ENCODE measurements around the gene DKK2. TPM values are rescaled to one million over a fixed set of nuclear protein-coding genes. Genes with fewer than 3 reads are reported as not detected.
"Not testable (repeated sequence)": the region's sequence is repeated elsewhere in the genome, so short reads cannot be mapped to it uniquely, and the experiment has no call there.

Gene DKK2
- total RNA-seq, 2 experiments from 2014 or later = not detected

- POLR2A ChIA-PET = no interaction called here
Measured at GRCh38 chr4:106929248-106929647, 106.9 kb downstream of the DKK2 start.

GRCh38 chr4:106914223-106914622 lies 121.9 kb downstream of the DKK2 start:
- ChIA-PET POLR2A (no interaction called here), CTCF (no interaction called here)

More at GRCh38 chr4:106929248-106929647, 106.9 kb downstream of the DKK2 start:
- CTCF ChIA-PET = no interaction called here

DNA sequence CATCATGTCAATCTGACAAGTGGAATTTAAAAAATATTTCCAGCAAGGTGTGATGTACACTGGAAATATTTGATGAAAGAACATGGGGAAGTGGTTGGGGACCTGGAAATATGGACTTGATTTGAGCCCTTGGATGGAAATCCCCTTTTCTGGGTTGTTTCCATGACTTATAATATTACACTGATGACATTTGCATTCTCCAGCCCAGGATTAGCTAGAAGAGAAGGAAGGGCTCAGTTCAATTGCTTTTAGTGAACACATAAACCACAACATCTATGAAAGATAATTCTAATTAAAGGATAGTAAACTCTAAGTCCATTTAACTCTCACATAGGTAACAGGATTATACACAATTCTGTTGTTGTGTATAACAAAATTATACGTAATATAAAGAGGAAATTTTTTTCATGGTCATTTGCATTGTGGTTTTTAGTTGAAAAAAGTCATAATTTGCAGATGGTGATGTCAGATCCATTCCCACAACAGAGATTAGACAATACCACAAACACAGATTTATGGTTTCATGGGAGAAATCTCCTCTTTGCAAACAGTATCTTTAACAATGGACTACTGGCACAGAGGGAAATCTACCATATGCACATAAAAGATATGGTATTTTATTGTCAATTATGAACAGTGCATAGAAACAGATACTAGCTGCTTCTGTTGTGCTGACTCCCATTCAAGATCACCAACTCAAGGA lies 126.5 kb downstream of the DKK2 start:
- ChIA-PET CTCF (no interaction called here), POLR2A (interaction anchor here (0.9 kb wide), 1 partner anchor 11 kb away, joined by 10 read pairs; no protein-coding TSS in a partner anchor)

DNA sequence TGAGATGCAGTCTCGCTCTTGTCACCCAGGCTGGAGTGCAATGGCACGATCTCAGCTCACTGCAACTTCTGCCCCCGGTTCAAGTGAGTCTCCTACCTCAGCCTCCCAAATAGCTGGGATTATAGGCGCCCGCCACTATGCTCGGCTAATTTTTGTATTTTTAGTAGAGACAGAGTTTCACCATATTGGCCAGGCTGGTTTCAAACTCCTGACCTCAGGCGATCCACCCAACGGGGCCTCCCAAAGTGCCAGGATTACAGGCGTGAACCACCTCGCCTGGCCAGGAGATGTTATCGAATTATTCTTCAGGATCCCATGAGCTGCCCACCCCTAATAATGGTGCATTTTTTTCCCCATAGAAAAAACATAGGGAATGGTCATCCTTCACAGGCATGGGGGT lies 128.1 kb downstream of the DKK2 start:
- POLR2A ChIA-PET, CTCF ChIA-PET: not testable (repeated sequence)

- ChIA-PET CTCF (no interaction called here), POLR2A (no interaction called here)
Measured at GRCh38 chr4:106907216-106907615, 128.9 kb downstream of the DKK2 start.

- ChIA-PET POLR2A (no interaction called here), CTCF (no interaction called here)
Measured at GRCh38 chr4:106906728-106907127, 129.4 kb downstream of the DKK2 start.

- ChIA-PET POLR2A (interaction anchor here (0.5 kb wide), 1 partner anchor 11 kb away, joined by 10 read pairs; no protein-coding TSS in a partner anchor), CTCF (no interaction called here)
Measured at GRCh38 chr4:106898621-106899230, 137.4 kb downstream of the DKK2 start.

- CTCF ChIA-PET = no interaction called here
- POLR2A ChIA-PET = no interaction called here
Measured at GRCh38 chr4:106893903-106894302, 142.2 kb downstream of the DKK2 start.

- ChIA-PET POLR2A (no interaction called here), CTCF (interaction anchor here (0.6 kb wide), 1 partner anchor 367 kb away, joined by 4 read pairs; no protein-coding TSS in a partner anchor)
Measured at GRCh38 chr4:106893395-106893881, 142.7 kb downstream of the DKK2 start.

DNA sequence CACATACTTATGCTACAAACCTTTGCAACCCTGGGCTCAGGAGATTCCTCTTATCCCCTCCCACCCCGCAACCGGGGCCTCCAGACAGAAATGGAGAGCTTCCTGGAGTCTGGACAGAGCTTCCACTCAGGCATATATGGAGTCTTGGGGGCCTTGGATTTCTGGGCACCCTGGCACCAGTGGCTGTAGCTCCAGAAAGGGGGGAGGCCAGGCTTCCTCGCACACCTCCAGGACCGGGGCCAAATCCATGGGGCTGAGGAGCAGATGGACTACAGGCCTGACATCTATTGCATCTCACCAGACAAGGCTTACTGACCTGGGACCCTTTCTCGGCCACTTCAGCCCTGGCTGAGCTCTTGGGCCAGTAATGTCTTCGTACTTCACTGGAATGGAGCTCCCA lies 143.3 kb downstream of the DKK2 start:
- ChIA-PET POLR2A (no interaction called here), CTCF (interaction anchor here (0.6 kb wide), 1 partner anchor 366 kb away, joined by 4 read pairs; no protein-coding TSS in a partner anchor)

DNA sequence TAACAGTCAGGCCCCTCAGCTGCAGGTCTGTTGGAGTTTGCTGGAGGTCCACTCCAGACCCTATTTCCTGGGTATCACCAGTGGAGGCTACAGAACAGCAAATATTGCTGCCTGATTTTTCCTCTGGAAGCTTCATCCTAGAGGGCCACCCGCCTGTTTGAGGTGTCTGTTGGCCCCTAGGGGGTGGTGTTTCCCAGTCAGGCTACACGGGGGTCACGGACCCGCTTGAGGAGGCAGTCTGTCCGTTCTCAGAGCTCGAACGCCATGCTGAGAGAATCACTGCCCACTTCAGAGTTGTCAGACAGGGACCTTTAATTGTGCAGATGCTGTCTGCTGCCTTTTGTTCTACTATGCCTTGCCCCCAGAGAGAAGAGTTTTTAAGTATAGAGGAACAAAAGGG lies 160.8 kb downstream of the DKK2 start:
- CTCF ChIA-PET = no interaction called here
- POLR2A ChIA-PET = no interaction called here

All from activated CD8-positive, alpha-beta memory T cell treated with anti-CD3 and anti-CD28 coated beads for 36 hours (primary cell).